GM18498 (cell line): ENCODE measurements around the gene GXYLT2.
"Not testable (repeated sequence)": the region's sequence is repeated elsewhere in the genome, so short reads cannot be mapped to it uniquely, and the experiment has no call there.

ENCODE experiments used
- ATAC-seq: cut with Tn5 transposase; IDR thresholded peaks from one replicate; pipeline ENCODE4 v1.9.1; 2021; ENCODE audit warnings: mild to moderate bottlenecking, moderate library complexity; ENCODE audit not compliant: unreplicated experiment

Gene GXYLT2

GRCh38 chr3:72892081-72892775, 4.4 kb downstream of the GXYLT2 start:
- ATAC-seq = no peak

GRCh38 chr3:72892870-72893269, 5.0 kb downstream of the GXYLT2 start:
- no peak for ATAC-seq

GRCh38 chr3:72894976-72895552, 7.2 kb downstream of the GXYLT2 start:
- ATAC-seq = no peak

DNA sequence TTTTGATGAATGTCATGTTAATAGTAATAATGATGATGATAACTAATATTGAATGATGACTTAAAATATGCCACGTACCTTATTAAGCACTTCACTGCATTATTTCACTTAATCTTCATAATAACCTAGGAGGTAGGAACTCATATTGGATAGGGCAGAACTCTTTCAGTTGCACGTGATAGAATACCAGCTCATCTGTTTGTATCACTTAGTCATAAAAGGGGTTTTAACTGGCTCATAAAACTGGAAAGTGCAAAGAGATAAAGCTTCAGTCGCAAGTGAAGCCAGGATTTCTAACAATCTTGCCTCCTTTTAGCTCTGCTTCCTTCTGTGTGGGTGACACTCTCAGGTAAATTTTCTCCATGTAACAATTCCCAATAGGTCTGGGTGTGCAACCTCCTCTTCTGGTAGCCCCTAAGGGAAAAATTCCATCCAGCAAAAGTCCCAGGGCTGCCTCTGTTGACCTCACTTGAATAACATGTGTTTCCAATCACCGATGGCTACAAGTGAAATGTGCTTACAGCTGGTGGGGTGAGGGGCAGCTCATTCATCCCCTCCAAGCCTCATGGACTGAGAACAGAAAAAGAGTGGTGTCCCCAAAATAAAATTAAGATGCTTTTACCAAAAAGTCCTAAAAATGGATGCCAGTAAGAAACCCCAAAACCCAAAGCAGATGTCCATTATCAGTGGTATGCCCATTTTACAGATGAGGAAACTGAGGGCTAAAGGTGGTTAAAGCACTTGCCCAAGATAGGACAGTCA, 9.3 kb downstream of the GXYLT2 start:
- no peak for ATAC-seq

- no peak for ATAC-seq
These were observed 9.8 kb downstream of the GXYLT2 start for GRCh38 chr3:72897758-72898007.

GRCh38 chr3:72899349-72899765, 11.5 kb downstream of the GXYLT2 start:
- no peak for ATAC-seq

- ATAC-seq = no peak
These were observed 12.2 kb downstream of the GXYLT2 start for GRCh38 chr3:72900048-72900447.

DNA sequence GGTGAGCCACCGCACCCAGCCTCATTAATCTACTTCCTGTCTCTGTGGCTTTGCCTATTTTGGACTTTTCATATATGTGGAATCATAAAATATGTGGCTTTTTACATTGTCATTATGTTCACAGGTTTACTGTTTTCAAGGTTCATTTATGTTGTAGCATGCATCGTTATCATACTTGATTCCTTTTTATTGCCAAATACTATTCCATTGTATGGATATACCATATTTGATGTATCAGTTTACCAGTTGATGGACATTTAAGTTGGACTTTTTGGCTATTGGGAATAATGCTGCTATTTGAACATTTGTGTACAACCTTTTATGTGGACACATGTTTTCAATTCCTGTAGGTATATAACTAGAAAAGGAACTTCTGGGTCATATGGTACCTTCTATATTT, 14.0 kb downstream of the GXYLT2 start:
- ATAC-seq = no peak

DNA sequence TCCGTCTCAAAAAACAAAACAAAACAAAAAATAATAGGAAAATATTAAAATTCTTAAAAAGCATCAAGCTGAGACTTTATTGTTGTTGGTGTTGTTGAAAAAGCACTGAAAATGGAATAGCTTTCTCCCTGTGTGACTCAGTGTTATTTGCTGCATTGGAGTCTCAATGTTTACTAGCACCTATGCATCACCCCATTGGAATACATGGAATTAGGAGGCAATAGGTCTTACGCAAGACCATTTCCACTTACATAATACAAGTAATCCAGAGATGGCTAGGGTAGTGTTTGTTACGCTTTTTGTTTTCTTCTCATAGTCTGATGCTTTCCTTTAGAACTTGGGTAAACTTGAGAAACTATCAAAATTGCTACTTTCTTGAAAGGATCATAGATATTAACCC, 15.2 kb downstream of the GXYLT2 start:
- ATAC-seq = no peak

DNA sequence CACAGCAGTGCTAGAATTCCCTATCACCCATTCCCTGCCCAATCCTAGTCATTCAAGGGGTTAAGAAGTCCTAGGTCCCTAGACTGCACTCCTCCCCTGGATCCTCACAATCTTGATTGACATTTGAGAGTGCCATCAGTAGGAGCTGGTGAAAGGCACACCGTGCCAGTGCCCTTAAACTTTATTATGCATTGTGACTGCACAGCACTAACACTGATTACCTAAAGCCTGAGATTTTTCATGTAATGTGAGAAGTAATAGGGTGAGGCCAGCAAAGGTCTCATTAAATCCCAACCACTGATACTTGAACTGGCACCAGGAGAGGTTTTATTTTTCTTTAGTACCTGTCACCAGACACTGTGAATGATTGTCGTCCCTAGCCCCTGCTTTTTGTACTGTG, 16.3 kb downstream of the GXYLT2 start:
- ATAC-seq = no peak

GRCh38 chr3:72906154-72906553, 18.3 kb downstream of the GXYLT2 start:
- no peak for ATAC-seq

DNA sequence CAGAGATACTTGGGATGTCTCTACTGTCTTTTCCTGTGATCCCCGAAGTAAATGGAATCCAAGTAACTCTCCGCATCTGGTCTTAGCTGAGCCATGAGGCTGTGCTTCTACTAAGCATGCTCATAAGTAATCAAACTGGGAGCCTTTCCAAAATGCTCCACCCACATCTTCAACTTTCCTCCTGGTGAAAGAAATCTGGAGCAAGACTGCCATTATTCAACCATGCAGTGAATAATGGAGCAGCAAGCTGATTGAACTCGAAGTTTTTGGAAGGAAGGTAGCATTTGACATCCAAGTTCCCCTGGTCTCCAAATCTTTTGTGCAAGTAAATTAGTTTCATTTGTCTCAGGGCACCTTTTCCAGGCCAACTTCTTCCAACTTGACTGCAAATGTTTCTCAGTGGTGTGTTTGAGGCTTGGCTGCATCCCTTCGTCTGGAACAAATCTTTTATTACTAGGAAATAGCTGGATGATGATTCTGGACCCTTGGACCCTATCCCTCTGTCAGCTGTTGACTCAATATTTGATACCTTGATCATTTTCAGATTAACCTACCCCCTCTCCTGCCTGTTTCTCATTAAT, 19.4 kb downstream of the GXYLT2 start:
- no peak for ATAC-seq

- no peak for ATAC-seq
These were observed 20.1 kb downstream of the GXYLT2 start for GRCh38 chr3:72907731-72908620.

DNA sequence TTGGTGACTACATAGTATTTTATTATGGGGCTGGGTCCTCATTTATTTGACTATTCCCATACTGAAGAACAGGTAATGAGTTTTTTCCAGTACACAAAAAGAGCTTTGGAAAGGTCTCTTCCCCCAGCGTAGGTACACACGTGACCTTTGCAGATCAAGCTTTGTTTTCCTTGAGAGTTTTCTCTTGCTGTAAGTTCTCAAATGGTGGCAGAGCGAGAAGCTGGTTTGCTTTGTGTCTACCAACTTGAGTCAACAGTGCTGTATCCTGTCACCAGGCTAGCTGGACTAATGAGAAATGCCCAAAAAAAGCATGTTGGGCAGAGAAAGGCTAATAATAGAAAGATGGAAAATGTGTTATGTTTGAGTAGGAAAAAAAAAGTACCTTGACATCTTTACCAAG, 21.7 kb downstream of the GXYLT2 start:
- no peak for ATAC-seq

DNA sequence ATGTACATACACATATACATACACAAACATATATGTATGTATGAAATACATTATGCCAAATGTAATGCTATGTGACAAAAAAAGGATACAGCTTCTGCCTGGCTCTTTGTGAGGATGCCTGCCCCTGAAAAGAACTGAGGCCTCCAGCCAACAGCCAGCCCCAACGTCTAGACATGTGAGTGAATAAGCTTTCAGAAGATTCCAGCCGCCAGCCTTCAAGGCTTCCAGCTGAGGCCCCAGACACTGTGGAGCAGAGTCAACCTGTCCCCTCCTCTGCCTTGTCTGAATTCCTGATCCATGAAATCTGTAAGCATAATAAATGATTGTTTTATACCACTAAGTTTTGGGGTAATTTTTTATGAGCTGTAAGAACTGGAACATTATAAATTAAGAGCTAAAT, 24.7 kb downstream of the GXYLT2 start:
- no peak for ATAC-seq

DNA sequence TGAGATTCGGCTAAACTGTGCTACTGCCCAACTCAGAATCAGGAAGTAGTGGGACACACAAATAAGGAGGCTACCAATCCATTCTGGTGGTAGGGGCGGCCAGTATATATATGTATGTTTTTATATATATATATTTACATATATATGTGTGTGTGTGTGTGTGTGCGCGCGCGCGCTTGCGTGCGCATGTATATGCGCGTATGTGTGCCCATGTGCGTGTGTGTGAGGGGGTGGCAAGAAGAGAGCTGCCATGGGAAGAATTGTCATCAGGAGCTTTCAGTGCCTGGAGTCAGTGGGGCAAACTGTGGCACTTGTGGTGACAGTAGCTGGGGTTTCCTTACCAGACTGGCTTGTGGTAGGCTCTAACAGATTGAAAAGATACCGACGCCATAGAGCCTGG, 26.5 kb downstream of the GXYLT2 start:
- ATAC-seq = no peak

GRCh38 chr3:72916250-72916649, 28.4 kb downstream of the GXYLT2 start:
- ATAC-seq = no peak

- ATAC-seq = no peak
These were observed 31.7 kb downstream of the GXYLT2 start for GRCh38 chr3:72919520-72919919.

DNA sequence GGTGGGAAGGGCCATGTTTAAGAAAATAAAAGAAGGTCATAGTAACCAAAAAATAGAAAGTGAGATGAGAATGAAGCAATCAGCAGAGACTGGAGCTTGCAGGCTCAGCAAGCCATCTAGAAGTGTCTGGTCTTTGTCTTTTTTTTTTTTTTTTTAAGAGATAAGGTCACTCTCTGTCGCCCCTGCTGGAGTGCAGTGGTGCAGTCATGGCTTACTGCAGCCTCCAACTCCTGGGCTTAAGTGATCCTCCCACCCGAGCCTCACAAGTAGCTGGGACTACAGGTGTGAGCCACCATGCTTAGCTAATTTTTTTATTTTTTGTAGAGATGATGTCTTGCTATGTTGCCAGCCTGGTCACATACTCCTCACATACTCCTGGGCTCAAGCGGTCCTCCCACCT, 36.2 kb downstream of the GXYLT2 start:
- no peak for ATAC-seq

DNA sequence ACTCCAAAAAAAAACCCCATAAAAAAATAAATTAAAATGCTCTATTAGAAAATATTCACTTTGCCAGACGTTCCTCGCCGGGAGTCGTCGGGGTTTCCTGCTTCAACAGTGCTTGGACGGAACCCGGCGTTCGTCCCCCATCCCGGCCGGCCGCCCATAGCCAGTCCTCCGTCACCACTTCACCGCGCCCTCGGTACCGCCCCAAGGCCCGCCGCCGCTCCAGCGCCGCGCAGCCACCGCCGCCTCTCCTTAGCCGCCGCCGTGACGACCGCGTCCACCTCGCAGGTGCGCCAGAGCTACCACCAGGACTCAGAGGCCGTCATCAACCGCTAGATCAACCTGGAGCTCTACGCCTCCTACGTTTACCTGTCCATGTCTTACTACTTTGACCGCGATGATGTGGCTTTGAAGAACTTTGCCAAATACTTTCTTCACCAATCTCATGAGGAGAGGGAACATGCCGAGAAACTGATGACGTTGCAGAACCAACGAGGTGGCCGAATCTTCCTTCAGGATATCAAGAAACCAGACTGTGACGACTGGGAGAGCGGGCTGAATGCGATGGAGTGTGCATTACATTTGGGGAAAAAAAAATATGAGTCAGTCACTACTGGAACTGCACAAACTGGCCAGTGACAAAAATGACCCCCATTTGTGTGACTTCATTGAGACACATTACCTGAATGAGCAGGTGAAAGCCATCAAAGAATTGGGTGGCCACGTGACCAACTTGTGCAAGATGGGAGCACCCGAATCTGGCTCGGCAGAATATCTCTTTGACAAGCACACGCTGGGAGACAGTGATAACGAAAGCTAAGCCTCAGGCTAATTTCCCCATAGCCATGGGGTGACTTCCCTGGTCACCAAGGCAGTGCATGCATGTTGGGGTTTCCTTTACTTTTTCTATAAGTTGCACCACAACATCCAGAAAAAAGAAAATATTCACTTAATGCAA, 41.2 kb downstream of the GXYLT2 start:
- ATAC-seq = not testable (repeated sequence)
